GM12878 (cell line): ENCODE data around the gene LACTBL1. TPM values are rescaled to one million over a fixed set of nuclear protein-coding genes. Genes with fewer than 3 reads are reported as not detected.

Source experiments
- ATAC-seq: fragments of 200-7000 bp; cut with Tn5 transposase; 3 replicates; pipeline ENCODE4 v1.9.1; 2020; ENCODE audit warnings: mild to moderate bottlenecking, moderate library complexity
- BruUV-seq: library from RNA; stranded (reverse); fragments of 400-500 nt; replicated peaks from 2 replicates; lab custom pipeline; 2021; lab: Mats Ljungman, UMichigan
- CTCF ChIA-PET: fragments of 300-600 bp; sonication (Branson Sonifier 250); formaldehyde crosslinking; extraction: SDS; loops from one replicate; lab custom pipeline; 2021; ENCODE audit warnings: inconsistent platforms; lab: Yijun Ruan, JAX
- POLR2A ChIA-PET: fragments of 350-600 bp; formaldehyde crosslinking; extraction: SDS; loops from one replicate; lab custom pipeline; 2021; ENCODE audit warnings: inconsistent platforms; lab: Charles Lee
- RAD21 ChIA-PET: fragments of 300-600 bp; sonication (Branson Sonifier 250); formaldehyde crosslinking; loops from one replicate; lab custom pipeline; 2023; ENCODE audit warnings: antibody characterized with exemption; ENCODE audit not compliant: unreplicated experiment; lab: Charles Lee
- SMC1A ChIA-PET: fragments of 300-600 bp; sonication (Branson Sonifier 250); formaldehyde crosslinking; loops from one replicate; lab custom pipeline; 2023; ENCODE audit not compliant: unreplicated experiment, uncharacterized antibody; lab: Charles Lee
- DNase-seq: peaks from one replicate; pipeline ENCODE4 v3.0.0-alpha.2; 2011; ENCODE audit warnings: low read depth, low spot score
- FAIRE-seq: peaks from 3 replicates; lab custom pipeline; 2011; peaks lifted over from hg19 to GRCh38; lab: Jason Lieb, UNC
- H2AFZ ChIP-seq: 2 replicates; pipeline ENCODE4 v1.6.0; 2011; ENCODE audit warnings: low read depth, low read length, control low read depth; ENCODE audit not compliant: control insufficient read depth
- H3K27ac ChIP-seq: 2 replicates; pipeline ENCODE4 v1.5.1; 2011; ENCODE audit warnings: control low read depth; ENCODE audit not compliant: control insufficient read depth, insufficient read depth
- H3K27me3 ChIP-seq, 2 experiments: replicated peaks in 1 of 2; 2 replicates each; pipeline versions ENCODE4 v1.6.0 to v1.6.1; 2011; ENCODE audit warnings: low read length in 1 of 2; ENCODE audit not compliant: control insufficient read depth in 2 of 2, insufficient read depth in 2 of 2
- H3K36me3 ChIP-seq, 2 experiments: 2 replicates each; pipeline ENCODE4 v1.5.1; 2011; ENCODE audit warnings: low read length in 1 of 2; ENCODE audit not compliant: control insufficient read depth in 2 of 2, insufficient read depth in 2 of 2
- H3K4me1 ChIP-seq: 2 replicates; pipeline ENCODE4 v1.6.1; 2011; ENCODE audit warnings: mild to moderate bottlenecking, low read length, moderate library complexity, mixed read lengths; ENCODE audit not compliant: control insufficient read depth, insufficient read depth
- H3K4me2 ChIP-seq: 2 replicates; pipeline ENCODE4 v1.6.0; 2011; ENCODE audit warnings: control low read depth; ENCODE audit not compliant: control insufficient read depth, insufficient read depth
- H3K4me3 ChIP-seq: fragments of 200-600 bp; sonication (generic); 2 replicates; pipeline ENCODE4 v1.5.1; 2016
- H3K79me2 ChIP-seq: 2 replicates; pipeline ENCODE4 v1.6.0; 2011; ENCODE audit warnings: low read length; ENCODE audit not compliant: control insufficient read depth, insufficient read depth
- H3K9ac ChIP-seq: 2 replicates; pipeline ENCODE4 v1.8.0; 2011; ENCODE audit warnings: low read length, control low read depth, mixed read lengths; ENCODE audit not compliant: control insufficient read depth, insufficient read depth
- H3K9me3 ChIP-seq: replicated peaks from 3 replicates; pipeline ENCODE4 v1.5.1; 2011; ENCODE audit warnings: mild to moderate bottlenecking, low read length; ENCODE audit not compliant: control insufficient read depth, insufficient read depth
- H4K20me1 ChIP-seq: 2 replicates; pipeline ENCODE4 v1.6.0; 2011; ENCODE audit not compliant: control insufficient read depth, insufficient read depth
- CREM ChIP-seq: IDR thresholded peaks from 2 replicates; pipeline ENCODE4 v1.6.1; 2014; ENCODE audit warnings: antibody characterized with exemption, low read depth
- MTA2 ChIP-seq: fragments of 450-650 bp; IDR thresholded peaks from 2 replicates; pipeline ENCODE4 v1.6.1; 2016; ENCODE audit warnings: low read depth, mild to moderate bottlenecking, moderate library complexity
- NR2F1 ChIP-seq: fragments of 450-650 bp; conservative IDR thresholded peaks from 2 replicates; pipeline ENCODE4 v1.6.1; 2017; ENCODE audit warnings: mild to moderate bottlenecking
- SREBF1 ChIP-seq: IDR thresholded peaks from 2 replicates; pipeline ENCODE4 v1.6.1; 2012; ENCODE audit warnings: mild to moderate bottlenecking, low read length
- SRF ChIP-seq, 2 experiments: IDR thresholded peaks; 2 replicates each; pipeline ENCODE4 v1.6.1; 2011; ENCODE audit warnings: low read depth in 2 of 2, low read length in 2 of 2, mild to moderate bottlenecking in 1 of 2, moderate library complexity in 1 of 2
- STAT1 ChIP-seq: fragments of 450-650 bp; conservative IDR thresholded peaks from 2 replicates; pipeline ENCODE4 v1.6.1; 2014; ENCODE audit warnings: antibody characterized with exemption, mild to moderate bottlenecking
- WRNIP1 ChIP-seq: IDR thresholded peaks from 2 replicates; pipeline ENCODE4 v1.6.1; 2011; ENCODE audit warnings: low read depth, low read length, improper control_type of control experiment, borderline replicate concordance
- ZBED1 ChIP-seq: IDR thresholded peaks from 2 replicates; pipeline ENCODE4 v1.6.1; 2016; ENCODE audit warnings: borderline replicate concordance
- ZNF24 ChIP-seq: fragments of 450-650 bp; IDR thresholded peaks from 2 replicates; pipeline ENCODE4 v1.6.1; 2017; ENCODE audit warnings: antibody characterized with exemption, mild to moderate bottlenecking
- WGBS: methylation state at CpG from one replicate; pipeline ENCODE4 v1.1.6; 2016; ENCODE audit warnings: low lambda C conversion rate; ENCODE audit not compliant: insufficient replicate concordance, insufficient coverage; ENCODE audit errors: missing lambda C conversion rate; 5-methylcytosine and 5-hydroxymethylcytosine counted together
- in situ Hi-C: fragments of 300-500 bp; cut with MboI; formaldehyde crosslinking; loops from 9 replicates; pipeline ENCODE4 v1.14.3; 2018; ENCODE audit warnings: mixed read lengths
- intact Hi-C: fragments of 100-400 bp; cut with micrococcal nuclease; formaldehyde crosslinking; loops from one replicate; pipeline ENCODE4 v1.14.2; 2022; ENCODE audit not compliant: unreplicated experiment
- polyA plus RNA-seq, 11 experiments: library from polyadenylated mRNA; depleted of rRNA in 4 of 11; unstranded in 6 of 11; stranded (reverse) in 5 of 11; fragments of >200 nt; fragmentation: Nextera tagmentation in 4 of 11; fragmentation: Illumina TruSeq in 1 of 11; extraction: Ambion mirVana in 4 of 11; extraction: Trizol in 1 of 11; gene quantifications; 1 replicate in 1 of 11; 2 replicates in 10 of 11; pipeline versions ENCODE4 v1.2.1 to v1.2.3, GENCODE V29; 2011 to 2016; ENCODE audit warnings: inconsistent platforms in 2 of 11, missing spikeins in 2 of 11, low read depth in 1 of 11
- total RNA-seq, 4 experiments: library from RNA; depleted of rRNA in 3 of 4; stranded (reverse); fragments of >200 nt in 3 of 4; fragmentation: Illumina TruSeq in 1 of 4; extraction: Trizol in 1 of 4; gene quantifications; 2 replicates each; pipeline versions ENCODE4 v1.2.1 to v1.2.3, GENCODE V29; 2013 to 2021
- TF ChIP-seq, protein P1 (sequence below): IDR thresholded peaks from 2 replicates; pipeline ENCODE4 v1.6.1; 2012; ENCODE audit warnings: improper control_type of control experiment, low read depth, low read length; ENCODE audit not compliant: insufficient replicate concordance
- TF ChIP-seq, protein P2 (sequence below): IDR thresholded peaks from 2 replicates; pipeline ENCODE4 v1.6.1; 2011; ENCODE audit warnings: low read depth, low read length, improper control_type of control experiment, borderline replicate concordance
- TF ChIP-seq, protein P3 (sequence below): fragments of 450-650 bp; IDR thresholded peaks from 2 replicates; pipeline ENCODE4 v1.6.1; 2017; ENCODE audit warnings: antibody characterized with exemption, mild to moderate bottlenecking, moderate library complexity
- TF ChIP-seq, protein P4 (sequence below): IDR thresholded peaks from 2 replicates; pipeline ENCODE4 v1.6.1; 2012; ENCODE audit warnings: low read depth, low read length, improper control_type of control experiment

The LACTBL1 gene
- total and polyA plus RNA-seq, 10 of the 15 experiments (the other 5 are each of a cell fraction or from before 2014, with no cell fraction given) = 0.08 TPM; not detected in 9

DNA sequence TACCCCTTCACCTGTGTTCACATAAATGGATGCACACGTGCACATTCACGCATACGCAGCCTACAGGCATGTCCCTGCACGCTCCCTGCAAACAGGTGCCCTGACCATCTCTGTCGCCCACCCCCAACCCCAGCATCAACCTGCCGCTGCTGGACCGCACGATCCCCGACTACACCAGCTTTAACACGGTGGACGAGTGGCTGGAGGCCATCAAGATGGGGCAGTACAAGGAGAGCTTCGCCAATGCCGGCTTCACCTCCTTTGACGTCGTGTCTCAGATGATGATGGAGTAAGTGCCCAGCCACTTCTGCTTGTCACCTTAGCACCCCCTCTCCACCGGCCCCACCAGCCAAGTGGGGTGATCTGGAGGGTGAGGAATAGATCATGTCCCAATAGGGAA is 60.4 kb downstream of the LACTBL1 start (continued):
- TF ChIP-seq, protein P1, sequence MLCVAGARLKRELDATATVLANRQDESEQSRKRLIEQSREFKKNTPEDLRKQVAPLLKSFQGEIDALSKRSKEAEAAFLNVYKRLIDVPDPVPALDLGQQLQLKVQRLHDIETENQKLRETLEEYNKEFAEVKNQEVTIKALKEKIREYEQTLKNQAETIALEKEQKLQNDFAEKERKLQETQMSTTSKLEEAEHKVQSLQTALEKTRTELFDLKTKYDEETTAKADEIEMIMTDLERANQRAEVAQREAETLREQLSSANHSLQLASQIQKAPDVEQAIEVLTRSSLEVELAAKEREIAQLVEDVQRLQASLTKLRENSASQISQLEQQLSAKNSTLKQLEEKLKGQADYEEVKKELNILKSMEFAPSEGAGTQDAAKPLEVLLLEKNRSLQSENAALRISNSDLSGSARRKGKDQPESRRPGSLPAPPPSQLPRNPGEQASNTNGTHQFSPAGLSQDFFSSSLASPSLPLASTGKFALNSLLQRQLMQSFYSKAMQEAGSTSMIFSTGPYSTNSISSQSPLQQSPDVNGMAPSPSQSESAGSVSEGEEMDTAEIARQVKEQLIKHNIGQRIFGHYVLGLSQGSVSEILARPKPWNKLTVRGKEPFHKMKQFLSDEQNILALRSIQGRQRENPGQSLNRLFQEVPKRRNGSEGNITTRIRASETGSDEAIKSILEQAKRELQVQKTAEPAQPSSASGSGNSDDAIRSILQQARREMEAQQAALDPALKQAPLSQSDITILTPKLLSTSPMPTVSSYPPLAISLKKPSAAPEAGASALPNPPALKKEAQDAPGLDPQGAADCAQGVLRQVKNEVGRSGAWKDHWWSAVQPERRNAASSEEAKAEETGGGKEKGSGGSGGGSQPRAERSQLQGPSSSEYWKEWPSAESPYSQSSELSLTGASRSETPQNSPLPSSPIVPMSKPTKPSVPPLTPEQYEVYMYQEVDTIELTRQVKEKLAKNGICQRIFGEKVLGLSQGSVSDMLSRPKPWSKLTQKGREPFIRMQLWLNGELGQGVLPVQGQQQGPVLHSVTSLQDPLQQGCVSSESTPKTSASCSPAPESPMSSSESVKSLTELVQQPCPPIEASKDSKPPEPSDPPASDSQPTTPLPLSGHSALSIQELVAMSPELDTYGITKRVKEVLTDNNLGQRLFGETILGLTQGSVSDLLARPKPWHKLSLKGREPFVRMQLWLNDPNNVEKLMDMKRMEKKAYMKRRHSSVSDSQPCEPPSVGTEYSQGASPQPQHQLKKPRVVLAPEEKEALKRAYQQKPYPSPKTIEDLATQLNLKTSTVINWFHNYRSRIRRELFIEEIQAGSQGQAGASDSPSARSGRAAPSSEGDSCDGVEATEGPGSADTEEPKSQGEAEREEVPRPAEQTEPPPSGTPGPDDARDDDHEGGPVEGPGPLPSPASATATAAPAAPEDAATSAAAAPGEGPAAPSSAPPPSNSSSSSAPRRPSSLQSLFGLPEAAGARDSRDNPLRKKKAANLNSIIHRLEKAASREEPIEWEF = no peak
- no peak for TF ChIP-seq MTA2
- TF ChIP-seq, protein P2, sequence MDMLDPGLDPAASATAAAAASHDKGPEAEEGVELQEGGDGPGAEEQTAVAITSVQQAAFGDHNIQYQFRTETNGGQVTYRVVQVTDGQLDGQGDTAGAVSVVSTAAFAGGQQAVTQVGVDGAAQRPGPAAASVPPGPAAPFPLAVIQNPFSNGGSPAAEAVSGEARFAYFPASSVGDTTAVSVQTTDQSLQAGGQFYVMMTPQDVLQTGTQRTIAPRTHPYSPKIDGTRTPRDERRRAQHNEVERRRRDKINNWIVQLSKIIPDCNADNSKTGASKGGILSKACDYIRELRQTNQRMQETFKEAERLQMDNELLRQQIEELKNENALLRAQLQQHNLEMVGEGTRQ = no peak
- TF ChIP-seq WRNIP1 = no peak

DNA sequence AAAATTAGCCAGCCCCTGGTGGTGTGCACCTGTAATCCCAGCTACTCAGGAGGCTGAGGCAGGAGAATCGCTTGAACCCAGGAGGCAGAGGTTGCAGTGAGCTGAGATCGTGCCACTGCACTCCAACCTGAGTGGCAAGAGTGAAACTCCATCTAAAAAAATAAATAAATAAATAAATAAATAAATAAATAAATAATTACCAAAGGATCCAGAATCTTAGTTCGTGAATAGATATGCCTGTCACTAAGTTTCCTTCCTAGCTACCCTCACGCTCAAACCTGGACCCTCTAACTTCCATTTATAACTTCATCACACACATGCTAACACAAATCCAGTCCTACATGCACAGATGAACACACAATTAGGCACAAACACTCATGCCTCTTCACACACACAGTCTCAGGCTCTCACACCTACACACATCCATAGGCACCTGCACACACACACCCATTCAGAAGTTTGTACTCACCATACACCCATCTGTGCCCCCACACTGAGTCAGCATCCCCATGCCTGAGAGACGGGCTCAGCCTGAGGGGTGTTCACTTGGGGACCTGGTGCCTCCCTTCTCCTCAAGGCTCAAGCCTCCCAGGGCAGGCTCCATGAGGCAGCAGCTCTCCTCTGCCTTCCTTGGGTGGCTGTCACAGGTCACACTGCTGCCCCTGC is 61.5 kb downstream of the LACTBL1 start:
- 30% methylated on average over 5 of the region's 5 CpGs for WGBS
- TF ChIP-seq SRF (IDR thresholded peaks at IDR 0.05; ENCODE audit: low read depth in 2 of 2, low read length in 2 of 2) = no peak
- TF ChIP-seq ZNF24 = no peak
- no peak for TF ChIP-seq NR2F1
- no peak for TF ChIP-seq ZBED1
- no peak for TF ChIP-seq CREM
- TF ChIP-seq SREBF1 = no peak
- TF ChIP-seq, protein P3, sequence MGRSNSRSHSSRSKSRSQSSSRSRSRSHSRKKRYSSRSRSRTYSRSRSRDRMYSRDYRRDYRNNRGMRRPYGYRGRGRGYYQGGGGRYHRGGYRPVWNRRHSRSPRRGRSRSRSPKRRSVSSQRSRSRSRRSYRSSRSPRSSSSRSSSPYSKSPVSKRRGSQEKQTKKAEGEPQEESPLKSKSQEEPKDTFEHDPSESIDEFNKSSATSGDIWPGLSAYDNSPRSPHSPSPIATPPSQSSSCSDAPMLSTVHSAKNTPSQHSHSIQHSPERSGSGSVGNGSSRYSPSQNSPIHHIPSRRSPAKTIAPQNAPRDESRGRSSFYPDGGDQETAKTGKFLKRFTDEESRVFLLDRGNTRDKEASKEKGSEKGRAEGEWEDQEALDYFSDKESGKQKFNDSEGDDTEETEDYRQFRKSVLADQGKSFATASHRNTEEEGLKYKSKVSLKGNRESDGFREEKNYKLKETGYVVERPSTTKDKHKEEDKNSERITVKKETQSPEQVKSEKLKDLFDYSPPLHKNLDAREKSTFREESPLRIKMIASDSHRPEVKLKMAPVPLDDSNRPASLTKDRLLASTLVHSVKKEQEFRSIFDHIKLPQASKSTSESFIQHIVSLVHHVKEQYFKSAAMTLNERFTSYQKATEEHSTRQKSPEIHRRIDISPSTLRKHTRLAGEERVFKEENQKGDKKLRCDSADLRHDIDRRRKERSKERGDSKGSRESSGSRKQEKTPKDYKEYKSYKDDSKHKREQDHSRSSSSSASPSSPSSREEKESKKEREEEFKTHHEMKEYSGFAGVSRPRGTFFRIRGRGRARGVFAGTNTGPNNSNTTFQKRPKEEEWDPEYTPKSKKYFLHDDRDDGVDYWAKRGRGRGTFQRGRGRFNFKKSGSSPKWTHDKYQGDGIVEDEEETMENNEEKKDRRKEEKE = no peak
- TF ChIP-seq, protein P4, sequence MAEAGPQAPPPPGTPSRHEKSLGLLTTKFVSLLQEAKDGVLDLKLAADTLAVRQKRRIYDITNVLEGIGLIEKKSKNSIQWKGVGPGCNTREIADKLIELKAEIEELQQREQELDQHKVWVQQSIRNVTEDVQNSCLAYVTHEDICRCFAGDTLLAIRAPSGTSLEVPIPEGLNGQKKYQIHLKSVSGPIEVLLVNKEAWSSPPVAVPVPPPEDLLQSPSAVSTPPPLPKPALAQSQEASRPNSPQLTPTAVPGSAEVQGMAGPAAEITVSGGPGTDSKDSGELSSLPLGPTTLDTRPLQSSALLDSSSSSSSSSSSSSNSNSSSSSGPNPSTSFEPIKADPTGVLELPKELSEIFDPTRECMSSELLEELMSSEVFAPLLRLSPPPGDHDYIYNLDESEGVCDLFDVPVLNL = no peak
- TF ChIP-seq STAT1 = no peak

More for the DNA sequence above, 61.5 kb downstream of the LACTBL1 start:
- in situ Hi-C loops (no loop called here), intact Hi-C loops (no loop called here)
- Histone ChIP-seq H3K9ac (no peak overlapping the region), H3K27me3 (no peaks in the 10 kb centered on the region; a peak in 1 of 4 replicates), H3K4me2 (no peak overlapping the region), H2AFZ (no peak overlapping the region), H3K4me1 (no peaks in the 10 kb centered on the region; the same call in 1 of the 2 replicates), H3K36me3 (no peaks in the 10 kb centered on the region), H3K9me3 (no peaks in the 10 kb centered on the region; the same call in 2 of the 3 replicates), H4K20me1 (no peaks in the 10 kb centered on the region), H3K79me2 (no peaks in the 10 kb centered on the region), H3K27ac (no peak overlapping the region), H3K4me3 (no peak overlapping the region)
- FAIRE-seq = no peak
- POLR2A ChIA-PET = no interaction called here
- CTCF ChIA-PET = no interaction called here
- DNase-seq = no peak
- RAD21 ChIA-PET = no interaction called here
- no TSS peak for BruUV-seq
- SMC1A ChIA-PET = no interaction called here
- ATAC-seq = no peak
